Skeletal muscle satellite cell (primary cell): ENCODE results near the gene EYA4.
A peak's percentile ranks its signal among the peaks of the same experiment; 100 is the strongest.

Experiments used
- H3K27me3 ChIP-seq: 2 replicates; pipeline ENCODE4 v1.7.0; 2013; ENCODE audit warnings: low read length; ENCODE audit not compliant: control insufficient read depth, insufficient read depth
- H3K36me3 ChIP-seq: 2 replicates; pipeline ENCODE4 v1.7.0; 2013; ENCODE audit warnings: mild to moderate bottlenecking, control low read depth, low read length; ENCODE audit not compliant: insufficient read depth
- H3K4me1 ChIP-seq: 2 replicates; pipeline ENCODE4 v1.7.0; 2013; ENCODE audit warnings: low read length; ENCODE audit not compliant: control insufficient read depth, insufficient read depth
- H3K4me2 ChIP-seq: 2 replicates; pipeline ENCODE4 v1.7.0; 2013; ENCODE audit warnings: mild to moderate bottlenecking, low read length
- H3K4me3 ChIP-seq: 2 replicates; pipeline ENCODE4 v1.7.0; 2013; ENCODE audit warnings: low read length
- H3K9ac ChIP-seq: 2 replicates; pipeline ENCODE4 v1.7.0; 2013; ENCODE audit warnings: mild to moderate bottlenecking, low read depth, low read length, moderate library complexity
- H3K9me3 ChIP-seq: replicated peaks from 2 replicates; pipeline ENCODE4 v1.7.0; 2013; ENCODE audit warnings: mild to moderate bottlenecking, control low read depth, low read length

Gene EYA4

GRCh38 chr6:133337308-133337707 lies 96.2 kb downstream of the EYA4 start:
- no peaks in the 10 kb centered on the region for H3K9me3 ChIP-seq
- H3K36me3 ChIP-seq = no peaks in the 10 kb centered on the region
- H3K27me3 ChIP-seq = no peaks in the 10 kb centered on the region
- no peak overlapping the region for H3K9ac ChIP-seq
- peaks cover 42% of the 10 kb centered on the region for H3K4me1 ChIP-seq
- H3K4me2 ChIP-seq = peak overlapping the region; percentile 33
- no peak overlapping the region for H3K4me3 ChIP-seq

- H3K4me3 ChIP-seq = no peak overlapping the region
- H3K4me1 ChIP-seq = peaks cover 29% of the 10 kb centered on the region
- H3K9ac ChIP-seq = no peak overlapping the region
- H3K36me3 ChIP-seq = no peaks in the 10 kb centered on the region
- no peaks in the 10 kb centered on the region for H3K27me3 ChIP-seq
- H3K4me2 ChIP-seq = no peak overlapping the region
- H3K9me3 ChIP-seq = no peaks in the 10 kb centered on the region
Observed at GRCh38 chr6:133339543-133340384, 98.6 kb downstream of the EYA4 start.

- Histone ChIP-seq H3K4me3 (no peak overlapping the region), H3K9ac (no peak overlapping the region), H3K4me1 (peaks cover 29% of the 10 kb centered on the region), H3K9me3 (no peaks in the 10 kb centered on the region), H3K4me2 (no peak overlapping the region), H3K27me3 (no peaks in the 10 kb centered on the region), H3K36me3 (no peaks in the 10 kb centered on the region)
Observed at GRCh38 chr6:133340557-133340956, 99.4 kb downstream of the EYA4 start.

- Histone ChIP-seq H3K9me3 (no peaks in the 10 kb centered on the region), H3K36me3 (no peaks in the 10 kb centered on the region), H3K9ac (no peak overlapping the region), H3K4me3 (no peak overlapping the region), H3K27me3 (no peaks in the 10 kb centered on the region), H3K4me2 (peak overlapping the region; percentile 5), H3K4me1 (peaks cover 29% of the 10 kb centered on the region)
Observed at GRCh38 chr6:133341607-133342158, 100.5 kb downstream of the EYA4 start.

GRCh38 chr6:133343220-133343619 lies 102.1 kb downstream of the EYA4 start:
- H3K9me3 ChIP-seq = no peaks in the 10 kb centered on the region
- H3K4me1 ChIP-seq = peaks cover 18% of the 10 kb centered on the region
- no peaks in the 10 kb centered on the region for H3K36me3 ChIP-seq
- H3K4me2 ChIP-seq = no peak overlapping the region
- H3K9ac ChIP-seq = no peak overlapping the region
- no peaks in the 10 kb centered on the region for H3K27me3 ChIP-seq
- H3K4me3 ChIP-seq = no peak overlapping the region

- no peaks in the 10 kb centered on the region for H3K36me3 ChIP-seq
- H3K27me3 ChIP-seq = no peaks in the 10 kb centered on the region
- H3K9me3 ChIP-seq = no peaks in the 10 kb centered on the region
- H3K4me3 ChIP-seq = no peak overlapping the region
- H3K4me2 ChIP-seq = no peak overlapping the region
- no peaks in the 10 kb centered on the region for H3K4me1 ChIP-seq
- no peak overlapping the region for H3K9ac ChIP-seq
Observed at GRCh38 chr6:133348846-133349245, 107.7 kb downstream of the EYA4 start.

GRCh38 chr6:133350928-133351327 lies 109.8 kb downstream of the EYA4 start:
- H3K4me3 ChIP-seq = no peak overlapping the region
- H3K4me1 ChIP-seq = no peaks in the 10 kb centered on the region
- no peaks in the 10 kb centered on the region for H3K36me3 ChIP-seq
- no peaks in the 10 kb centered on the region for H3K9me3 ChIP-seq
- H3K27me3 ChIP-seq = no peaks in the 10 kb centered on the region
- no peak overlapping the region for H3K9ac ChIP-seq
- H3K4me2 ChIP-seq = no peak overlapping the region

- Histone ChIP-seq H3K4me3 (no peak overlapping the region), H3K27me3 (no peaks in the 10 kb centered on the region), H3K36me3 (no peaks in the 10 kb centered on the region), H3K4me1 (no peaks in the 10 kb centered on the region), H3K9me3 (no peaks in the 10 kb centered on the region), H3K4me2 (no peak overlapping the region), H3K9ac (no peak overlapping the region)
Observed at GRCh38 chr6:133352046-133352445, 110.9 kb downstream of the EYA4 start.

GRCh38 chr6:133353061-133353460 lies 111.9 kb downstream of the EYA4 start:
- Histone ChIP-seq H3K9ac (no peak overlapping the region), H3K9me3 (no peaks in the 10 kb centered on the region), H3K4me2 (no peak overlapping the region), H3K4me3 (no peak overlapping the region), H3K27me3 (no peaks in the 10 kb centered on the region), H3K4me1 (no peaks in the 10 kb centered on the region), H3K36me3 (no peaks in the 10 kb centered on the region)

GRCh38 chr6:133355922-133356321 lies 114.8 kb downstream of the EYA4 start:
- Histone ChIP-seq H3K4me3 (no peak overlapping the region), H3K4me1 (no peaks in the 10 kb centered on the region), H3K4me2 (no peak overlapping the region), H3K9me3 (no peaks in the 10 kb centered on the region), H3K9ac (no peak overlapping the region), H3K36me3 (no peaks in the 10 kb centered on the region), H3K27me3 (no peaks in the 10 kb centered on the region)

- Histone ChIP-seq H3K9me3 (no peaks in the 10 kb centered on the region), H3K9ac (no peak overlapping the region), H3K27me3 (no peaks in the 10 kb centered on the region), H3K4me3 (no peak overlapping the region), H3K36me3 (no peaks in the 10 kb centered on the region), H3K4me2 (no peak overlapping the region), H3K4me1 (no peaks in the 10 kb centered on the region)
Observed at GRCh38 chr6:133358574-133359150, 117.5 kb downstream of the EYA4 start.
